NCI-H774 (cell line): ENCODE data around the gene HUS1.
"Not testable (repeated sequence)": the region's sequence is repeated elsewhere in the genome, so short reads cannot be mapped to it uniquely, and the experiment has no call there.

ENCODE experiments used
- DNase-seq: peaks from one replicate; lab custom pipeline; 2025; lab: John Stamatoyannopoulos, UW

Gene HUS1

GRCh38 chr7:47944536-47945260, 34.7 kb downstream of the HUS1 start:
- no peak for DNase-seq

- DNase-seq, result no peak
Measured at GRCh38 chr7:47943676-47944474, 35.5 kb downstream of the HUS1 start.

- DNase-seq, result not testable (repeated sequence)
Measured at GRCh38 chr7:47942651-47943050, 36.8 kb downstream of the HUS1 start.

GRCh38 chr7:47942132-47942531, 37.3 kb downstream of the HUS1 start:
- no peak for DNase-seq

GRCh38 chr7:47941136-47941844, 38.1 kb downstream of the HUS1 start:
- DNase-seq, result no peak

- DNase-seq, result no peak
Measured at GRCh38 chr7:47940088-47941013, 39.1 kb downstream of the HUS1 start.

GRCh38 chr7:47939425-47940036, 39.9 kb downstream of the HUS1 start:
- DNase-seq, result no peak

- DNase-seq, result no peak
Measured at GRCh38 chr7:47938574-47939165, 40.7 kb downstream of the HUS1 start.

GRCh38 chr7:47937711-47938573, 41.5 kb downstream of the HUS1 start:
- no peak for DNase-seq

GRCh38 chr7:47937065-47937687, 42.2 kb downstream of the HUS1 start:
- DNase-seq, result no peak

- no peak for DNase-seq
Measured at GRCh38 chr7:47936323-47936722, 43.1 kb downstream of the HUS1 start.

GRCh38 chr7:47935336-47935735, 44.1 kb downstream of the HUS1 start:
- DNase-seq, result no peak

- no peak for DNase-seq
Measured at GRCh38 chr7:47934831-47935230, 44.6 kb downstream of the HUS1 start.

GRCh38 chr7:47933215-47933614, 46.2 kb downstream of the HUS1 start:
- DNase-seq, result no peak

GRCh38 chr7:47932466-47933037, 46.9 kb downstream of the HUS1 start:
- DNase-seq, result no peak

GRCh38 chr7:47932016-47932415, 47.4 kb downstream of the HUS1 start:
- no peak for DNase-seq

- DNase-seq, result no peak
Measured at GRCh38 chr7:47931005-47932004, 48.1 kb downstream of the HUS1 start.

GRCh38 chr7:47924266-47924665, 55.1 kb downstream of the HUS1 start:
- DNase-seq, result no peak
